ENCODE results near the gene TRERF1. TPM values are rescaled to one million over a fixed set of nuclear protein-coding genes. Genes with fewer than 3 reads are reported as not detected.

The TRERF1 gene
- total and polyA plus RNA-seq, 2 of the 4 experiments (the other 2 are of a cell fraction) = 6.3 to 9.9 TPM

- Histone ChIP-seq H4K91ac (ENCODE audit: insufficient read depth, low read depth, low read length) (peak overlapping the region; percentile 21; the same call in 1 of the 2 replicates), H3K14ac (replicated peaks; ENCODE audit: low read depth, low read length) (no peak overlapping the region), H3K4me1 (ENCODE audit: control insufficient read depth, insufficient read depth, low read length) (peaks cover 15% of the 10 kb centered on the region), H3K4me2 (ENCODE audit: low read depth, low read length) (peak overlapping the region; percentile 96; the same call in 1 of the 2 replicates), H2AK5ac (ENCODE audit: low read depth, low read length) (peak overlapping the region; percentile 38), H2BK20ac (ENCODE audit: low read depth, low read length) (peak overlapping the region; percentile 54), H3K4me3 (ENCODE audit: insufficient read depth, low read depth, low read length) (peak overlapping the region; percentile 27; the same call in 1 of the 2 replicates), H3K27ac (ENCODE audit: insufficient read depth, low read length) (peak overlapping the region; percentile 13; the same call in 1 of the 2 replicates), H3K9ac (ENCODE audit: low read depth, low read length) (no peak overlapping the region), H3K36me3 (ENCODE audit: control insufficient read depth, insufficient read depth, low read length) (peaks cover 13% of the 10 kb centered on the region), H4K8ac (ENCODE audit: low read depth in 2 of 2, low read length in 2 of 2) (peak overlapping the region in 1 of 2 experiments; percentile 42; a peak in 2 of 4 replicates), H2AFZ (replicated peaks; ENCODE audit: low read length, poor library complexity) (no peak overlapping the region), H4K20me1 (ENCODE audit: insufficient read depth, low read length) (no peaks in the 10 kb centered on the region), H3K9me3 (ENCODE audit: control insufficient read depth, insufficient read depth, low read length) (no peaks in the 10 kb centered on the region), H3K23ac (ENCODE audit: low read depth, low read length) (no peak overlapping the region), H2AK9ac (replicated peaks; ENCODE audit: low read depth, low read length, poor library complexity) (peak overlapping the region; percentile 55), H3K4ac (ENCODE audit: low read depth, low read length) (peak overlapping the region; percentile 25; the same call in 1 of the 2 replicates), H2BK120ac (ENCODE audit: low read depth, low read length) (peak overlapping the region; percentile 65; the same call in 1 of the 2 replicates), H3K27me3 (ENCODE audit: control insufficient read depth, insufficient read depth, low read length) (no peaks in the 10 kb centered on the region), H3K18ac (ENCODE audit: low read depth, low read length) (peak overlapping the region; percentile 71; the same call in 1 of the 2 replicates), H3K56ac (ENCODE audit: extremely low read depth, insufficient read depth, low read length) (no peak overlapping the region; the same call in 1 of the 2 replicates), H2BK5ac (ENCODE audit: low read depth, low read length, poor library complexity, severe bottlenecking) (peak overlapping the region; percentile 90), H3K79me1 (ENCODE audit: low read depth in 1 of 2, low read length in 2 of 2) (peaks cover under 1 to 15% of the 10 kb centered on the region in 2 experiments; a peak in 2 of 4 replicates), H3K9me1 (ENCODE audit: insufficient read depth, low read length) (peaks cover 26% of the 10 kb centered on the region), H4K5ac (ENCODE audit: low read depth, low read length) (peak overlapping the region; percentile 47; the same call in 1 of the 2 replicates), H2BK15ac (ENCODE audit: low read depth, low read length) (no peak overlapping the region)
- DNase-seq = peak; percentile 97
- ChIA-PET POLR2A (ENCODE audit: unreplicated experiment) (no interaction called here), CTCF (interaction anchor here (0.6 kb wide), 1 partner anchor 8 kb away, joined by 3 read pairs; no protein-coding TSS in a partner anchor)
- TF ChIP-seq SMC3 (IDR thresholded peaks at IDR 0.05; ENCODE audit: low read depth, low read length) (no peak), MXI1 (IDR thresholded peaks at IDR 0.05; ENCODE audit: borderline replicate concordance, low read depth, low read length) (no peak), ELK1 (IDR thresholded peaks at IDR 0.05; ENCODE audit: borderline replicate concordance, low read depth, low read length) (no peak), NFE2L2 (IDR thresholded peaks at IDR 0.05; ENCODE audit: low read depth, low read length) (no peak), FOS (IDR thresholded peaks at IDR 0.05; ENCODE audit: low read depth, low read length) (peak; percentile 96), CEBPB (IDR thresholded peaks at IDR 0.05; ENCODE audit: low read depth, low read length) (peak; percentile 66), RCOR1 (IDR thresholded peaks at IDR 0.05; ENCODE audit: insufficient replicate concordance, low read length) (no peak), BHLHE40 (IDR thresholded peaks at IDR 0.05; ENCODE audit: low read depth, low read length) (peak; percentile 27; the same call in 1 of the 2 replicates)
- TF ChIP-seq, protein P1, sequence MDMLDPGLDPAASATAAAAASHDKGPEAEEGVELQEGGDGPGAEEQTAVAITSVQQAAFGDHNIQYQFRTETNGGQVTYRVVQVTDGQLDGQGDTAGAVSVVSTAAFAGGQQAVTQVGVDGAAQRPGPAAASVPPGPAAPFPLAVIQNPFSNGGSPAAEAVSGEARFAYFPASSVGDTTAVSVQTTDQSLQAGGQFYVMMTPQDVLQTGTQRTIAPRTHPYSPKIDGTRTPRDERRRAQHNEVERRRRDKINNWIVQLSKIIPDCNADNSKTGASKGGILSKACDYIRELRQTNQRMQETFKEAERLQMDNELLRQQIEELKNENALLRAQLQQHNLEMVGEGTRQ (IDR thresholded peaks at IDR 0.05; ENCODE audit: low read depth, low read length) = no peak
- dilution Hi-C loops (cut with HindIII; ENCODE audit: low sequenced_read_pairs, unreplicated experiment) = no loop called here
- intact Hi-C loops (cut with micrococcal nuclease) = loop anchor here (10.0 kb wide), 1 partner anchor 110 kb away; no protein-coding TSS in a partner anchor
- peak; percentile 58 for ATAC-seq (ENCODE audit: low read depth)
- WGBS, 2 experiments (ENCODE audit: extremely low coverage in 2 of 2, insufficient read length in 1 of 2) = 100% methylated on average over 1 of the region's 12 CpGs; no CpG with 5 or more reads in 1 of the 2 experiments
- BruUV-seq (replicated peaks) = no TSS peak
- in situ Hi-C loops (cut with MboI; ENCODE audit: low sequenced_read_pairs) = no loop called here
These were observed 227.3 kb downstream of the TRERF1 start for GRCh38 chr6:42224222-42225028.

Measured in IMR-90 (cell line).